T-helper 1 cell (primary cell): ENCODE data around the gene SEZ6.
"Not testable (repeated sequence)": the region's sequence is repeated elsewhere in the genome, so short reads cannot be mapped to it uniquely, and the experiment has no call there.

ENCODE experiments used
- DNase-seq, 5 donors: peaks; one replicate each; pipeline ENCODE4 v3.0.0-alpha.2; 2012 to 2020

SEZ6 gene

GRCh38 chr17:28951991-28952975 lies 53.5 kb downstream of the SEZ6 start:
- DNase-seq: peak; percentile 89 to 99 (median 96)

DNA sequence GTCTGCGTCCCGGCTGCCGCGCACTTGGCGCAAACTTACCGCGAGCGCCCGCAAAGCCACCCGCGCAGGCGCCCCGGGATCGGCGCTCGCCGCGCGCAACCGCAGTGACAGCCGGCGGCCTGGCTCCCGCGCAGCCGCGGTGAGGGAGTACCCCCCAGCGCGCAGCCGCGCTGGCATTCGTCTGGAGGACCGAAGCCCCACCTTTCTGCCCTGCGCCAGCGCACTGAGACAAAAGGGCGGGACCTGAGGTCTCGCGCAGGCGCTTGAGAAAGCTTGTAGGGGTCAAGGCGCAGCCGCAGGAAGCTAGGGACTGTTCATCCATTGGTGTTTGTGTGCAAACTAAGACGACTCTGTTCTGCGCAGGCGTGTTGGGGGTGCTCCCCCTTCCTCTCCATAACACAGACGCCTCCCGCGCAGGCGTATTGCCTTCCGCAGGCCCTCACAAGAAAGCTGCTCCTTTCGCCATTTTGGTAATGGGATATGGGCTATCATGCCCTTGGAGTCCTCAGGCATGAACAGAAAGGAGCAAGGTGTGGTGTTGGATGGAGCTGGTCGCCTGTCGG lies 54.3 kb downstream of the SEZ6 start, which contains the start of gene PHF12:
TSS of gene PHF12 (minus strand) at position 91 of the 563 bp plus-strand sequence. CDS start 558 bp downstream, outside the sequence.
- peak; percentile 100 for DNase-seq

DNA sequence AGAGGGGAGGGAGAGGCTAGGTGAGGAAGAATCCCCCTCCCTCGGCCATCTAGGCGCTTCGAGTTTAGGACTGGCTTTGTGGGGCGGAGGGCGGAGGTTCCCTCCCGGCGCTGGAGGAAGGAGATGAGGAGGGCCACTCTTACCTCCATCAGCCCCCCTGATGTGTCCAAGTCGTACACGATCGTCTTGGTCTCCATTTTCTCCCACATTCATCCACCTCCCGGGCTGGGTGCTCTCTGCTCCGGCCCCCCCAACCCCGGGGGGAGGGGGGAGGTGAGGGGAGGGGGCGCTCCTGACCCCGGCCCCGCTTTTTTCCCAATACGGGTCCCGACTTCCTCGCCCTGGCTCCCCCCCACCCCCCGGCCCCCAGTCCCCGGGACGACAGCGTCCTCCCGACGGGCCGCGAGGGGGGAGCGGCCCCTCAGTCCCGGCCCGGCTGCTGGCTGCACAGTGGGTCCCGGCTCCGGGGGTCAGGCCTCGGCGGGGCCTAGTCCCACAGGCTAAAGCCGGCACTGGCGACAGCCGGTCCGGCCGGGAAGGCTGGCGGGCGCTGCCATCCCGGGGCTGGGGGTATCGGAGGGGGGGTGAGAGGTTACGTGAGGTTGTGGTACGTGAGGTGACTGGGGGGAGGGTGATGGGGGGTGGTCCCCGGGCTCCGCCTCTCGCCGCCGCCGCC lies 54.9 kb downstream of the SEZ6 start:
- DNase-seq: peak in 1 of 5 donors; percentile 20

GRCh38 chr17:28950017-28950751 lies 55.6 kb downstream of the SEZ6 start:
- DNase-seq: peak; percentile 35 to 55 (median 48)

DNA sequence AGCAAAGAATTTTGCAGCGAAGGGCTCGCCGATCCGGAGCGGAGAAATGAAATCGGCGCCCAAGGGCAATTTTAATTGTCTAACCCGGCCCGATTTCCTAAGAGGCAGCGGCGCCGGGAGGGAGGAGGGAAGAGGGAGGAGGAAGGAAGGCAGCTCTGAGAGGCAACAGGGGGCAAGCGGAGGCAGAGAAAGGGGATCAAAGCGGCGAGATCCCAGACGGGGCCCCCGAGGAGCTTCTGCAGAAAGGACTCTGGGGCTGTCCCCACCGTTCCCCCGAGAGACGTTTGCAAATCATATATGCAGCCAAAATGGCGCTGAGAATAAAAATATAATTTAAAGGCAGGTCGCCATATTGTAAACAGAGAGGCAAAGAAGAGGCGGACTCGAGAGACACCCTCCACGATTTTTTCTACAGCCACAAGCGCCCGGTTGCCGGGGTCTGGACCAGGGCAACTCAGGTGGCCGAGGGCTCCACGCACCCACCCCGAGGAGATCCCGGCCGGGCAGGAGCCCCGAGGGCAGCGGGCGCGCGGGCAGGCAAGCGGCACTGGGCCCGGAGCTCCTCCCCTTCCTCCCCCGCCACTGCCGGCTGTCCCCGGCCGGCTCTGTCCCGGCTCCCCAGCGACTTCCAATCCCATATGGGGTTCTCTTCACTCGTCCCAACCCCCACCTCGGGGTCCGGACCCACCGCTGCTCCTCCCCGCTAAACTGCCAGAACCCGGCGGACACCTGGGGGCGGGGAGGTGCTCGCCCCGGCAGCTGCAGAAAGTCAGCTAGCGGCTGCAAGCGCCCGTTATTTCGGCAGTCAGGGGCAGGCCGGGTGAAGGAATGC lies 56.4 kb downstream of the SEZ6 start:
- DNase-seq: peak; percentile 22 to 45 (median 33)

DNA sequence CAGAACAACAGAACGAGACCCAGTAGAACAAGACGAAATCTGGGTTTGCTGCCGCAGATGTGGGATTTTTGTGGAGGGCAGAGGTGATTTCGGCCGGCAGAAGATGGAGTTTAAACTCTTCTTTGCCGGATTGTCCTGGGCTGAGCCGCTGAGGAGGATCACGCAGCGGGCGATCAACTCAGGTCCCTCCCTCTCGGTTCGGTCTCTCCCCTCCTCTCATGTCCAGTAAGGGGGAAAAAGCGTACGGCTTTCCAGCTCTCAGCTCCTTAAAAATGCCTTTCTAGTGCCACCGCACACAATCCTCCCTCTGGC lies 57.0 kb downstream of the SEZ6 start:
- no peak for DNase-seq

DNA sequence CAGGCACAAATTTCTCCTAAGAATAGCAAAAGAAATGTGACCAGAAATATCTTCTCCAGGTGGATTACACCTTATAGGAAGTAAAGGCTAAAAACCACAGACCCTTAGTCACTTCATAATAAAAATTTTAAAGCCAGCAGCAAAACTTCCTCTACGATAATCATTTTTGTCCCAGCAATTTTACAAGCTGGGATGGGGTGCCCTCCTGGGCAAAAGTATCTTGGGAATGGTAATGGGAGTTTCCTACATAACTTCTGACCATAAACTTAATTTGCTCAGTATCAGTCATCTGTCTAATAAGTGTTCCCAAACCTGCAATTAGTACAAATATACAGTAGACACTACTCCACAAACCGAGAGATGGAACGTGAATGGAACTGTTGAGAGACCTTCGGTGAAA lies 57.5 kb downstream of the SEZ6 start:
- DNase-seq: no peak

DNA sequence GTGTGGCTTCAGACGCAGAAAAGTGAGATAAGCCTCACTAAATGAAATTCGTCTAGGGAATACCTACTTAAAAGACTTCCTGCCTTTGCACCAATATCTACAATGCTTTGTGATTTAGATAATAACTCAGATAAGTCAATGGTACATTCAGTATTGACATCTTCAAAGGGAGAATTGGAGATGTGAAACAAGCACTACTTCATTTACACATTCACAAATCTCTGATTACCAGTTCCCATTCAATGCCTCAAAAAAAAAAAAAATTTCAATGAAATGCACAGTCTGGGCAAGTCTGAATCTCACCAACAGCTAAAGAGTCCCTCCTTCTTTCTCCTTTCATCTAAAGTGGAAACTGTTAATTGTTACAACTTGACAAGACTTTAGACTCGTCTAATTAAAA lies 58.2 kb downstream of the SEZ6 start:
- no peak for DNase-seq

DNA sequence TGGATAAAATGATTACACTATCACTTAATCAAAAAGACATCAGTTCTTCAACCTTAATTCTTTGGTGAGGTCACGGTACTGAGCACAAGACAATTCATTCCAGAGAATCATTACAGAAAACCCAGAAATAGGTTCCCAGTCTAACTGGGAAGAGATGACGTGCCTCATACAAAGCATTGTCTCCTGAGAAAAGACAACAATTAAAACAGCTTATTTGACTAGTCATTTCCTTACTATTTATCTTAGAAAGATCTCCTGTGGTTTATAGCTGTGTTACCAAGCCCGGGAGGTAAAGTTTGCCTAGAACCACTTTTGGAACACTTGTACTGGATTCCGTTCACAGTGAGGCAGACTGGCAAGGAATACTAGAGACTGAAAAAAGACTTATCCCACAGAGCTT lies 59.6 kb downstream of the SEZ6 start:
- DNase-seq: peak in 1 of 5 donors; percentile 35

GRCh38 chr17:28944862-28945741 lies 60.7 kb downstream of the SEZ6 start:
- no peak for DNase-seq

GRCh38 chr17:28944343-28944742 lies 61.5 kb downstream of the SEZ6 start:
- DNase-seq: no peak

- DNase-seq: no peak
Observed at GRCh38 chr17:28942925-28943324, 62.9 kb downstream of the SEZ6 start.

- no peak for DNase-seq
Observed at GRCh38 chr17:28941251-28941650, 64.6 kb downstream of the SEZ6 start.

DNA sequence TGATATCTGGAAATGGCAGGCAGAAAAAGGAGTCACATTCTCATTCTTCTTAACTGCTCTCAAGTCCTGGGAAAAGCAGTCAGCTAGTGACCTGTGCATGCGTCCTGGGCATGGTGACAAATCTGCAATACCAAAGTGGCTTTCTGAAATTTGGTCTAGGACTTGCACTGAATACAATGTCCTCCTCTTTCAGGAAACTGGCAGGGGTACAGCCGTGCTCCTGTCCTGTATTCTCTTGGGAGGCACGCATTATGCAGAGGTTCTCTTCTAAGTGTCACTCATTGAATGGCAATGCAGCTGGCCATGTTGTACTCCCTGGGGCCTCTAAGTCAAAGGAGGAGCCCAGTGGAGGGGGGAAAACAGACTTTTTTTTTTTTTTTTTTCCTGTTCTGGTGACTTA lies 65.2 kb downstream of the SEZ6 start:
- DNase-seq: no peak

DNA sequence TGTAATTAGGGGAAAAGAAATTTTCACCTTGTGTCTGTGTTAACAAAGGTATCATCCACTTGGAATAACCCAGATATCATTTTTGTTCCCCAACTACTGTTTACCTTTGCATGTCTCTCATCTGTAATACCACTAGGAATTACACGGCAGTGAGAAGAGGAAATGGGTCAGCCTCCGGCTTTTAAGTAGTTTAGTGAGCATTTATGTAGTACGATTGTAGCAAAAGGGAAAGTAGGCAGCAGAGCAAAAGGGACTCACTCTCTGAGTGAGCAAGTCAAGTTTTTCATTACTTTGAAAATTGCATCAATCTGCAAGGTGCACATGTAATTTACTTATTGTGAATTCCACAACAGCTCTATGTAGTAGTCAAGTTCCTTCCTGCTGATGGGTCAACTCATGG lies 65.7 kb downstream of the SEZ6 start:
- no peak for DNase-seq

GRCh38 chr17:28938552-28938951 lies 67.3 kb downstream of the SEZ6 start:
- no peak for DNase-seq

DNA sequence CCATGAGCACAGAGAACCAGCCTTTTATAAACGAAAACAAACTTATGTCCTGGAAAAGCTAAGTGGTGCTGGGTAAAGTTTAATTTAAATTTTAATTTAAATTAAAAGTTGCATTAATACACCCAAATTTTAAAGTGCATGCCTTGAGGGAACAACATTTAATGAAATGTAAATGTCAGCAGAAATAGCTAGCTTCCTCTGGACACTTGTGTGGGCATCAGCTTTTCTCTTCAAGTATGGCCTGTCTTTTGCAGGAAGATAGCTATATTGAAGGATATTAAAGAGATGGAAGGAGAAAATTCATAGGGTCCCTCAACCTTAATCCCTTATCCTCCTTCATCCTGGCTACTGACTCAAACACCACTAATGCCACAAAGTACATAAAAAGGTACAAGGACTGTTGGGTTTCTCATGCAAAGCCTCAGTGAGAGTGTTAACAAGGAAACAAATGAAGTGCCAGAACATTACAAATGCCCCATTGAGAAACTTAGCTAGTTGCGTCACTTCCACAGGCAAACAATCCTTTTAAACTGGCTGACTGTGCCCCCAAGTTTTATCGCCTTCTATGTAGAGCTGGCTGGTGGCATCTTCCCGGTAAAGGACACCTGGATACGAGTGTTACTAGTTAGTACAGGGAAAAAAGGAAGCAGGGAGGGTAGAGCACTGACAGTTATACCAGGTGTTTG lies 68.6 kb downstream of the SEZ6 start:
- no peak for DNase-seq

GRCh38 chr17:28935744-28936460 lies 69.9 kb downstream of the SEZ6 start:
- DNase-seq: no peak

- not testable (repeated sequence) for DNase-seq
Observed at GRCh38 chr17:28934508-28934907, 71.3 kb downstream of the SEZ6 start.

DNA sequence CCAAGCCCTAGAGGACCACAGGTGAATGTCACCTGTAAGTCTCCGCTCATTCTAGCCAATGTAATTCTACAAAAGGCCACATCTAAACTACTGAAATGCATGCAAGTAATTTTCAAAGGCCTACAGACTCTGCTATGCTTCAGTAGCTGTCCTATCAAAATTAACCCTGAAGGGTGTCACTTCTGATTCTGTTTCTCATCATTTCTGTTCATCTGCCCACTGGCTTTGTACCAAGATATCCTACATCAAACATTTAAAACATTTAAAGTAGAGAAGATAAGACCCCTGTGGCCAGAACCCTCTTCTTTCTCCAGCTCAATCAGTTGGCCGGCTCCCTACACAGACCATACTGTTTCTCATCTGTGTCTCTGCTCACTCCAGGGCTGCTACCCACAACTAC lies 76.0 kb downstream of the SEZ6 start:
- no peak for DNase-seq
